NT2/D1 (cell line): Measurements from ENCODE around the gene MARCHF4.

ENCODE experiments used
- SUZ12 ChIP-seq: IDR thresholded peaks from 2 replicates; pipeline ENCODE4 v1.6.1; 2011; ENCODE audit not compliant: insufficient read length, insufficient read depth; ENCODE audit errors: extremely low read depth
- YY1 ChIP-seq: IDR thresholded peaks from 2 replicates; pipeline ENCODE4 v1.6.1; 2011; ENCODE audit not compliant: insufficient read length, insufficient read depth
- ZNF274 ChIP-seq: IDR thresholded peaks from 2 replicates; pipeline ENCODE4 v1.6.1; 2011; ENCODE audit warnings: mild to moderate bottlenecking, low read depth, low read length

GRCh38 chr2:216406826-216407225, 34.5 kb upstream of the MARCHF4 start:
- TF ChIP-seq YY1 (no peak), ZNF274 (no peak), SUZ12 (no peak)
